Neutrophil (primary cell): ENCODE results near the gene NRM.

Experiments used
- H3K27ac ChIP-seq: fragments of 200-600 bp; sonication (generic); 2 replicates; pipeline ENCODE4 v1.5.1; 2016; ENCODE audit warnings: mild to moderate bottlenecking, moderate library complexity
- H3K27me3 ChIP-seq: fragments of 200-600 bp; sonication (generic); 2 replicates; pipeline ENCODE4 v1.6.0; 2016; ENCODE audit warnings: mild to moderate bottlenecking
- H3K36me3 ChIP-seq: fragments of 200-600 bp; sonication (generic); 2 replicates; pipeline ENCODE4 v1.5.1; 2017
- H3K4me1 ChIP-seq, 2 experiments: fragments of 200-600 bp in 1 of 2; sonication (generic) in 1 of 2; 1 replicate in 1 of 2; 2 replicates in 1 of 2; pipeline versions ENCODE4 v1.5.1 to v1.6.1; 2013 to 2016; ENCODE audit warnings: low read depth in 1 of 2, low read length in 1 of 2, mild to moderate bottlenecking in 1 of 2, moderate library complexity in 1 of 2; ENCODE audit not compliant: control insufficient read depth in 1 of 2, insufficient read depth in 1 of 2
- H3K4me3 ChIP-seq, 2 experiments: fragments of 200-600 bp in 1 of 2; sonication (generic) in 1 of 2; 1 replicate in 1 of 2; 2 replicates in 1 of 2; pipeline ENCODE4 v1.5.1; 2013 to 2016; ENCODE audit warnings: low read depth in 1 of 2, low read length in 1 of 2, mild to moderate bottlenecking in 1 of 2, moderate library complexity in 1 of 2
- H3K9me3 ChIP-seq: fragments of 200-600 bp; sonication (generic); 2 replicates; pipeline ENCODE4 v1.5.1; 2016
- CTCF ChIP-seq: fragments of 200-600 bp; sonication (generic); IDR thresholded peaks from 2 replicates; pipeline ENCODE4 v1.5.1; 2016; ENCODE audit warnings: antibody characterized with exemption

The NRM gene

GRCh38 chr6:30683980-30684338 lies 6.8 kb downstream of the NRM start:
- peaks cover 53 to 76% of the 10 kb centered on the region in 2 experiments for H3K4me1 ChIP-seq
- no peaks in the 10 kb centered on the region for H3K27me3 ChIP-seq
- peaks cover 33% of the 10 kb centered on the region for H3K36me3 ChIP-seq
- peak overlapping the region; percentile 95 to 100 for H3K4me3 ChIP-seq
- H3K9me3 ChIP-seq: no peaks in the 10 kb centered on the region
- peak overlapping the region; percentile 95 for H3K27ac ChIP-seq
- no peak for TF ChIP-seq CTCF

- H3K4me3 ChIP-seq: peak overlapping the region; percentile 95 to 100
- H3K27me3 ChIP-seq: no peaks in the 10 kb centered on the region
- no peaks in the 10 kb centered on the region for H3K9me3 ChIP-seq
- H3K4me1 ChIP-seq: peaks cover 53 to 76% of the 10 kb centered on the region in 2 experiments
- TF ChIP-seq CTCF: no peak
- H3K36me3 ChIP-seq: peaks cover 39% of the 10 kb centered on the region
- H3K27ac ChIP-seq: peak overlapping the region; percentile 95
Observed at GRCh38 chr6:30683183-30683979, 7.4 kb downstream of the NRM start.

- Histone ChIP-seq H3K27me3 (no peaks in the 10 kb centered on the region), H3K36me3 (peaks cover 49% of the 10 kb centered on the region), H3K4me3 (peak overlapping the region; percentile 95 to 100), H3K9me3 (no peaks in the 10 kb centered on the region), H3K4me1 (peaks cover 44 to 66% of the 10 kb centered on the region in 2 experiments), H3K27ac (peak overlapping the region; percentile 95)
- TF ChIP-seq CTCF: peak; percentile 38
Observed at GRCh38 chr6:30682143-30683117, 8.4 kb downstream of the NRM start.

- Histone ChIP-seq H3K36me3 (peaks cover 55% of the 10 kb centered on the region), H3K9me3 (no peaks in the 10 kb centered on the region), H3K27me3 (no peaks in the 10 kb centered on the region), H3K27ac (peak overlapping the region; percentile 95), H3K4me1 (peaks cover 37 to 65% of the 10 kb centered on the region in 2 experiments), H3K4me3 (peak overlapping the region; percentile 95 to 100)
- no peak for TF ChIP-seq CTCF
Observed at GRCh38 chr6:30681766-30682142, 9.0 kb downstream of the NRM start.

GRCh38 chr6:30679765-30680535 lies 10.8 kb downstream of the NRM start:
- H3K27ac ChIP-seq: peak overlapping the region; percentile 95
- H3K27me3 ChIP-seq: no peaks in the 10 kb centered on the region
- H3K9me3 ChIP-seq: no peaks in the 10 kb centered on the region
- no peak for TF ChIP-seq CTCF
- peaks cover 37 to 55% of the 10 kb centered on the region in 2 experiments for H3K4me1 ChIP-seq
- H3K36me3 ChIP-seq: peaks cover 67% of the 10 kb centered on the region
- peak overlapping the region; percentile 95 to 100 for H3K4me3 ChIP-seq
